Colonic mucosa (tissue), 4 donors: Measurements from ENCODE around the gene WDR82. TPM values are rescaled to one million over a fixed set of nuclear protein-coding genes. Genes with fewer than 3 reads are reported as not detected.

Experiments
- DNase-seq: peaks from one replicate; pipeline ENCODE4 v3.0.0-alpha.2; 2020
- H3K27ac ChIP-seq: fragments of 200-600 bp; one replicate; pipeline ENCODE4 v1.8.0; 2021
- H3K27me3 ChIP-seq: fragments of 200-600 bp; one replicate; pipeline ENCODE4 v1.8.0; 2021
- H3K36me3 ChIP-seq: fragments of 200-600 bp; one replicate; pipeline ENCODE4 v1.8.0; 2021
- H3K4me1 ChIP-seq: fragments of 200-600 bp; one replicate; pipeline ENCODE4 v1.8.0; 2021; ENCODE audit warnings: mild to moderate bottlenecking
- H3K4me3 ChIP-seq: fragments of 200-600 bp; one replicate; pipeline ENCODE4 v1.8.0; 2021
- H3K9ac ChIP-seq, 2 donors: one replicate each; pipeline ENCODE4 v1.7.0; 2013; ENCODE audit warnings: control low read depth in 2 of 2, low read depth in 2 of 2, low read length in 2 of 2
- H3K9me3 ChIP-seq: fragments of 200-600 bp; one replicate; pipeline ENCODE4 v1.8.0; 2021
- intact Hi-C: fragments of 100-400 bp; cut with DNase I; formaldehyde crosslinking; loops from one replicate; pipeline ENCODE4 v1.14.1; 2022
- total RNA-seq, 2 donors: library from RNA; stranded (reverse); fragmentation: NEBNext Ultra II Directional in 1 of 2; extraction: Animal tissue kit (Norgen Biotek cat#: 25700) in 1 of 2; gene quantifications; one replicate each; pipeline ENCODE4 v1.2.1, GENCODE V29; 2021
- TF ChIP-seq, protein P1 (sequence below): fragments of 200-600 bp; IDR thresholded peaks from one replicate; pipeline ENCODE4 v1.8.0; 2022; ENCODE audit warnings: antibody characterized with exemption, mild to moderate bottlenecking
- donor health status: healthy.
- donor health status: DM: no; HTN: no; CAD: no.
- donor health status: DM: no; HTN: no; CAD: no.

Gene WDR82
- total RNA-seq, 2 donors from 2014 or later, result 65.7 to 67.0 TPM

DNA sequence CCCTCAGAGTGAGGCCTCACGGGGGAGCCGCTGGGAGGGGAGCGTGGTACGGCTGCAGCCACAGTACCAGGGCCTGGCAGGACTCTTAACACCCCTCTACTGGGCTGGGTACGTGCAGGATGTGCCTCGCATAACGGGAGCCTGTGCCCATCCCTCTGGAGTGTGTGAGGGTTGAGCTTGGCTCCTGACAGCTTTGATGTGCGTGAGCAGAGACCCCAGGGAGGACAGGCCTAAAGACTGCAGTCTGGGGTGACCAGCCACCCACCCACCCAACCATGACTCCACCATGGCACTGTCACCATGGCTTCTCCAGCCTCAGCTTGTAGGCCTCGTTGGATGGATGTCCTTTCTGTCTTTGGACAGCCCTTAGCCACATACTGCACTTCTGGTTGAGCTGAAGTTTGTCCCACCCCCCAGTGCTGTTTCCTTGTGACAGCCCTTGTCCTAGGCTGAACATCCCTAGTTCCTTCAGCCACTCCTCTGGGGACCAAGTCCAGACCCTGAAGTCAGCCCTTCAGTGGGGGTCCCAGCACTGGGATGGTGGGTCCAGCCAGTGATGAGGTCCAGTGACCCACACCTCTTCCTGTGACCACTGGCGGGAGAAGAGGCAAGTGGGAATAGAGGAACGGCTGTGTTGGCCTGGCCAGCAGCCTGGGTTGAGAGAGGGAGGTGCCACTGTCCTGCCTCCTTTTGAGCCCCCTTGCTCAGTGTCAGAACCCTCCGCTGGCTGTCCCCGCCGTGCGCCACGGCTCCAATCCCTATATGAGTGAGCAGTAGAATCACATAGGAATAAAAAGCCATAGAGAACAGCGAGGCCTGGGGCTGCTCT is 15.3 kb upstream of the WDR82 start:
- intact Hi-C loops, result loop anchor here (2.0 kb wide), 1 partner anchor 45 kb away; no protein-coding TSS in a partner anchor
- H3K9ac ChIP-seq, result no peak overlapping the region
- no peaks in the 10 kb centered on the region for H3K9me3 ChIP-seq
- DNase-seq, result no peak
- TF ChIP-seq, protein P1, sequence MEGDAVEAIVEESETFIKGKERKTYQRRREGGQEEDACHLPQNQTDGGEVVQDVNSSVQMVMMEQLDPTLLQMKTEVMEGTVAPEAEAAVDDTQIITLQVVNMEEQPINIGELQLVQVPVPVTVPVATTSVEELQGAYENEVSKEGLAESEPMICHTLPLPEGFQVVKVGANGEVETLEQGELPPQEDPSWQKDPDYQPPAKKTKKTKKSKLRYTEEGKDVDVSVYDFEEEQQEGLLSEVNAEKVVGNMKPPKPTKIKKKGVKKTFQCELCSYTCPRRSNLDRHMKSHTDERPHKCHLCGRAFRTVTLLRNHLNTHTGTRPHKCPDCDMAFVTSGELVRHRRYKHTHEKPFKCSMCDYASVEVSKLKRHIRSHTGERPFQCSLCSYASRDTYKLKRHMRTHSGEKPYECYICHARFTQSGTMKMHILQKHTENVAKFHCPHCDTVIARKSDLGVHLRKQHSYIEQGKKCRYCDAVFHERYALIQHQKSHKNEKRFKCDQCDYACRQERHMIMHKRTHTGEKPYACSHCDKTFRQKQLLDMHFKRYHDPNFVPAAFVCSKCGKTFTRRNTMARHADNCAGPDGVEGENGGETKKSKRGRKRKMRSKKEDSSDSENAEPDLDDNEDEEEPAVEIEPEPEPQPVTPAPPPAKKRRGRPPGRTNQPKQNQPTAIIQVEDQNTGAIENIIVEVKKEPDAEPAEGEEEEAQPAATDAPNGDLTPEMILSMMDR, result no peak
- H3K4me3 ChIP-seq, result no peak overlapping the region
- H3K27me3 ChIP-seq, result no peaks in the 10 kb centered on the region
- H3K4me1 ChIP-seq, result peaks cover 9% of the 10 kb centered on the region
- H3K36me3 ChIP-seq, result peaks cover 7% of the 10 kb centered on the region
- H3K27ac ChIP-seq, result no peak overlapping the region

DNA sequence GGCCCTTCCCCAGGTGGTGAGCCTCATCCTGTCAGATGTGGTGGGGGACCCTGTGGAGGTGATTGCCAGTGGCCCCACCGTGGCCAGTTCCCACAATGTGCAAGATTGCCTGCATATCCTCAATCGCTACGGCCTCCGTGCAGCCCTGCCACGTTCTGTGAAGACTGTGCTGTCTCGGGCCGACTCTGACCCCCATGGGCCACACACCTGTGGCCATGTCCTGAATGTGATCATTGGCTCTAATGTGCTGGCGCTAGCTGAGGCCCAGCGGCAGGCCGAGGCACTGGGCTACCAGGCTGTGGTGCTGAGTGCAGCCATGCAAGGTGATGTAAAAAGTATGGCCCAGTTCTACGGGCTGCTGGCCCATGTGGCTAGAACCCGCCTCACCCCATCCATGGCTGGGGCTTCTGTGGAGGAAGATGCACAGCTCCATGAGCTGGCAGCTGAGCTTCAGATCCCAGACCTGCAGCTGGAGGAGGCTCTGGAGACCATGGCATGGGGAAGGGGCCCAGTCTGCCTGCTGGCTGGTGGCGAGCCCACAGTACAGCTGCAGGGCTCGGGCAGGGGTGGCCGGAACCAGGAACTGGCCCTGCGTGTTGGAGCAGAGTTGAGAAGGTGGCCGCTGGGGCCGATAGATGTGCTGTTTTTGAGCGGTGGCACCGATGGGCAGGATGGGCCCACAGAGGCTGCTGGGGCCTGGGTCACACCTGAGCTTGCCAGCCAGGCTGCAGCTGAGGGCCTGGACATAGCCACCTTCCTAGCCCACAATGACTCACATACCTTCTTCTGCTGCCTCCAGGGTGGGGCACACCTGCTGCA is 14.0 kb upstream of the WDR82 start:
- H3K9ac ChIP-seq, result no peak overlapping the region
- TF ChIP-seq, protein P1, result no peak
- no peaks in the 10 kb centered on the region for H3K9me3 ChIP-seq
- no peaks in the 10 kb centered on the region for H3K27me3 ChIP-seq
- no peak overlapping the region for H3K4me3 ChIP-seq
- no peak overlapping the region for H3K27ac ChIP-seq
- intact Hi-C loops, result loop anchor here (2.0 kb wide), 1 partner anchor 46 kb away; no protein-coding TSS in a partner anchor
- peaks cover 7% of the 10 kb centered on the region for H3K36me3 ChIP-seq
- DNase-seq, result no peak
- H3K4me1 ChIP-seq, result peaks cover 12% of the 10 kb centered on the region

DNA sequence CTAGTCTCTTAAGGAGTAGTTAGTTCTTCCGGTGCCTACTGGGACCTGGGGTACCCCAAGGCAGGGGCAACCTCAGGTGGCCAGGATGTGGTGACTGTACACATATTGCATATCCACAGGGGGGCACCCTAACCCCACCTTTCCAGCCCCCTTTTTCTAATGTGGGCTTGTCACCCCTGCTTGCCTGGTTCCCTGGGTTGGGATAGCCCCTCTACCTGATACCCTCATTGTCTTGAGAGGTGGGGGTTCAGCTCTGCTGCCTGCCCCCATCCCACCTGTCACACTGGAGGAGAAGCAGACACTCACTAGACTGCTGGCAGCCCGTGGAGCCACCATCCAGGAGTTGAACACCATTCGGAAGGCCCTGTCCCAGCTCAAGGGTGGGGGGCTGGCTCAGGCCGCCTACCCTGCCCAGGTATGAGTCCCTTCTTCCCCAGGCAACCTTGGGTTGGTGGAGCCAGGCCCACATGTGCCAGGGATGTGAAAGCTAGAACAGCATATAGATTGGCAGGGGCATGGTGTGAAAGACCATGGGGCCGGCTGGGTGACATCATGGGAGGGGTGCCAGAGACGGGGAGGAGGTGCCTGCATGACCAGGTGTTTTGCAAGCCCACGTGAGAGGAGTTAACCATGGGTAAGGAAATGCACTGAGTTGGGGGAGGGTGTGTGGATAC is 13.2 kb upstream of the WDR82 start:
- no peak overlapping the region for H3K27ac ChIP-seq

DNA sequence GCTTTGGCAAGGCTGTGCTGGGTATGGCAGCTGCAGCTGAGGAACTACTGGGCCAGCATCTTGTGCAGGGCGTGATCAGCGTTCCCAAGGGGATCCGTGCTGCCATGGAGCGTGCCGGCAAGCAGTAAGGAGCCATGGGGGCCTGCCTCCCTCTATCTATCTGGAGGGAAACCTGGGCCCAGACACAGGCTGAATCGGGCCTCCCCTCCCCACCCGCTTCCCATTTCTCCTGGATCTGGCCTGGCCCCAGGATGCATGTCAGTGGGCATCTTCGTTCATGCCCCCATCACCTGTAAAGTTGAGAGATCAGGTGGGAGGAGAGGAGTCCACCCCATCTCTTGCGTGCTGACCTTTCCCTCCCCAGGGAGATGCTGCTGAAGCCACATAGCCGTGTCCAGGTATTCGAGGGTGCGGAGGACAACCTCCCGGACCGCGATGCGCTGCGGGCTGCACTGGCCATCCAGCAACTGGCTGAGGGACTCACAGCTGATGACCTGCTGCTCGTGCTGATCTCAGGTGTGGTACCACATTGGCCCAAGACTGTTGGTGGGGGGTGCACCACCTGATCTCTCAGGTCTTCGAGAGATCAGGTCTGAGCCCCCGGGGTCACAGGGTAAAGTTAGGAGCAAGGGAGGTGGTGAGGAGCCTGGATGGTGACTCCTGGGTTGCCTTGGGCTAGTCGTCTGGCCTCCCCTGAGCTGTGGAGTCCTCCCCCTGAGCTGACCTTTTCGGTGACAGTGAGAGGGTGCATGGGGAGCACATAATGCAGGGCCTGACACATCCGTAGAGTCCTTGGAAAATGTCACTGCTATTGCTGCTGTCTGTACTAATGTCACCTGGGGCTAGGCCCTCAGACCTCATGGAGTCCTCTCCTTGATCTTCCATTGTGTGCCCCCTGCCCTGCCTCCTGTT is 12.4 kb upstream of the WDR82 start:
- no peaks in the 10 kb centered on the region for H3K27me3 ChIP-seq
- H3K27ac ChIP-seq, result peak overlapping the region; percentile 99
- H3K4me3 ChIP-seq, result peak overlapping the region; percentile 25
- intact Hi-C loops, result no loop called here
- peaks cover 12% of the 10 kb centered on the region for H3K4me1 ChIP-seq
- no peak for DNase-seq
- TF ChIP-seq, protein P1, result no peak
- peak overlapping the region; percentile 32 to 85 for H3K9ac ChIP-seq
- H3K9me3 ChIP-seq, result no peaks in the 10 kb centered on the region
- H3K36me3 ChIP-seq, result peaks cover 7% of the 10 kb centered on the region

More for the DNA sequence above, 13.2 kb upstream of the WDR82 start:
- intact Hi-C loops, result loop anchor here (2.0 kb wide), 1 partner anchor 47 kb away; no protein-coding TSS in a partner anchor
- no peaks in the 10 kb centered on the region for H3K9me3 ChIP-seq
- peak; percentile 55 for DNase-seq
- H3K27me3 ChIP-seq, result no peaks in the 10 kb centered on the region
- H3K4me3 ChIP-seq, result peak overlapping the region; percentile 25
- TF ChIP-seq, protein P1, result peak; percentile 51
- H3K9ac ChIP-seq, result peak overlapping the region in 1 of 2 donors; percentile 85
- H3K36me3 ChIP-seq, result peaks cover 7% of the 10 kb centered on the region
- H3K4me1 ChIP-seq, result peaks cover 12% of the 10 kb centered on the region
